Stimulated activated CD8-positive, alpha-beta memory T cell treated with anti-CD3 and anti-CD28 coated beads, Interleukin-15, amount 100 ng/mL, for 48 hours (primary cell): Measurements from ENCODE around the gene DRD4.

Experiments used
- DNase-seq, 2 donors: peaks; one replicate each; pipeline ENCODE4 v3.0.0-alpha.2; 2020; ENCODE audit warnings: low read depth in 2 of 2

The DRD4 gene

DNA sequence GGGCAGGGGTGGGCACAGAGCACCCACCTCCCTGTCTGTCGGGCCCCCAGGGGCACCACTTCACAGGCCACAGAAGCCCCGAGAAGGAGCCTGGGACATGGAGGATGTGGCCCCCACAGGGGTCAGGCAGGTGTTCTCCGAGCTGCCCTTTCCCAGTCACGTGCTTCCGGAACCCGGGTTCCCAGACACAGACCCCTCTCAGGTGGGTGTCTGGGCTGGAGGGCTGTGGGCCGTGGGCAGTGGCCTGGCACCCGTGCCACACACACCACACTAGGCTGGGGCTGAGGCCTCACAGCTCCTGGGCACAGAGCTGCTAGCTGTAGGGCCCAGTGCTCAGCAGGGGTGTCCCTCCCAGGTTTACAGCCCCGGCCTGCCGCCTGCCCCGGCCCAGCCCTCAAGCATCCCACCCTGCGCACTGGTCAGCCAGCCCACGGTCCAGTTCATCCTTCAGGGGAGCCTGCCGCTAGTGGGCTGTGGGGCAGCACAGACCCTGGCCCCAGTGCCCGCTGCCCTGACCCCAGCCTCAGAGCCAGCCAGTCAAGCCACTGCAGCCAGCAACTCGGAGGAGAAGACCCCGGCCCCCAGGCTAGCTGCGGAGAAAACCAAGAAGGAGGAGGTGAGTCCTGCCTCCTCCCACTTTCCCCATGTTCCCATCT lies 26.8 kb upstream of the DRD4 start:
- no peak for DNase-seq

DNA sequence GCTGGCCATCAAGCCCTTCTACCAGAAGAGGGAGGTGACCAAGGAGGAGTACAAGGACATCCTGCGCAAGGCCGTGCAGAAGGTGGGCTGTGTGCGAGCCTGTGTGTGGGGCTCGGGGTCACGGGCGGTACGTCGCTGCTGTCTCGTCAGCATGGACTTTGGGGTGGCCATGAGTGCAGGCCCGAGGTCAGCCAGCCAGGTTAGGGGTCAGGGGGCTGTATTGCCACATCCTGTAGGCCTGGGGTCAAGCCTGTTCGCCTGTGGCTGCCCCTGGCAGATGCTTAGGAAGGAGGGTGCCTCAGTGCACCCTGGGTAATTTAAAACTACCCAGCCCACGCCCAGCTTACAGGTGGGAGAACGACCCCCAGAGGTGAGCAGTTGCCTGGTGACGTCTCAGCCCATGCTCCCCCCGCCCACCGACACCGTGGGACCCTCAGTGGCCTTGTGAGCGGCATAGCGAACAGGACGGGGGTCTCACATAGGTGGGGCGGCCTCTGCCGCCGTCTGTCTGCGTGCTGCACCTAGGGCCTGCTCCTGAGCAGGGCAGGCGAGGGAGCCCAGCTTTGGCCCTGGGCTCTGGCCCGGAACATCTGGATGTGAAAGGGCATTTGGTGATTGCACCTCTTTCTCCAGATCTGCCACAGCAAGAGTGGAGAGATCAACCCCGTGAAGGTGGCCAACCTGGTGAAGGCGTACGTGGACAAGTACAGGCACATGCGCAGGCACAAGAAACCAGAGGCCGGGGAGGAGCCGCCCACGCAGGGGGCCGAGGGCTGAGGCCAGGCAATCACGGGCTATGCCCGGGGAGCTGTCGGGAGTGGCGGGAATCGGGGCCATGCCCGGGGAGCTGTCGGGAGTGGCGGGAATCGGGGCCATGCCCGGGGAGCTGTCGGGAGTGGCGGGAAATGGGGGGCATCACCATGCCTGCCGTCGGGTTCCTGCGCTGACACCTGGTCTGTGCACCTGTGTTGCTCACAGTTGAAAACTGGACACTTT lies 25.8 kb upstream of the DRD4 start:
- DNase-seq, result no peak

DNA sequence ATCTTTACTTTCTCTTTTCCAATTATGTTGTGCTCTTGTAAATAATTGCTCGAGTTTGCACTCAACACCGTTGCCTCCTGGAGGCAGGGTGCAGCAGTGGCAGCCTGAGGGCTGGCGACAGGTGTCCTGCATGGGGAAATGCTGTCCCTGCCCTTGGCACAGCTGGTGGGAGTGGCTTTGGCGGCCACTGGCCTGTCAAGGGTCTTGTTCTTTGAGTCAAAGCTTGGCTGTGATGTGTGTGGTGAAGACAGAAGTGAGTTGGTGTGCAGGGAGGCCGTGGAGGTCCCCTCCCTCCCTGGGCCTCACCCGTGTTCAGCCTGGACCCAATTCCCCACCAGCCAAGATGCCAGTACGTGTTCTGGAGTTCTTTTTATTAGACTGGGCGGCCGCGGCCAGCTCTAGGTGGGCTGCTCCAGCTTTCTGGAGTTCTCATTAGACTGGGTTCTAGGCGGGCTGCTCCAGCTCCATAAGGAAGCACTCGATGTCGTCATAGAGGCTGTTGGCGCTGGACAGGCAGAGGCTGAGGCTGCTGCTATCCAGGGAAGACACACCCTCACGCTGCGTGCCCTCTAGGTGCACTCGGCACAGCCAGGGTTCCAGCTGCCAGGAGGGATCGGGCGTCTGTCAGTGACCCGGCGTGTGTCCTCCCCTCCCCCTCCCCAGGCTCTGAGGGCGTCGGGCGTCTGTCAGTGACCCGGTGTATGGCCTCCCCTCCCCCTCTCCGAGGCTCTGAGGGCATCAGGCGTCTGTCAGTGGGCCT lies 24.7 kb upstream of the DRD4 start:
- DNase-seq, result no peak

DNA sequence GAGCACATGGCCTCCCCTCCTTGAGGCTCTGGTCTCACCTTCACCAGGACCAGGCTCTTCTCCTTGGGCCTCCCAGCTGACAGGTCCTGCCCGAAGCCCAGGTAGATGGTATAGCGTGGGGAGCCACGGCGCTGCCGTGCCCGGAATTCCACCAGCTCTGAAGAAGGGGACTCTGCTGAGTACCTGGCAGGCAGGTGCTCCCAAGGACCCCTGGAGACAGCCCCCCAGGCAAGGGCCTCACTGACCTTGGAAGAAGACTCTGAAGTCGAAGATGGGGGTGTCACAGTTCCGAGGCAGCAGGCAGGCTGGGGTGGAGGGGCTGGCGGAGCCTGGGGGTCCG lies 24.1 kb upstream of the DRD4 start:
- DNase-seq, result no peak

DNA sequence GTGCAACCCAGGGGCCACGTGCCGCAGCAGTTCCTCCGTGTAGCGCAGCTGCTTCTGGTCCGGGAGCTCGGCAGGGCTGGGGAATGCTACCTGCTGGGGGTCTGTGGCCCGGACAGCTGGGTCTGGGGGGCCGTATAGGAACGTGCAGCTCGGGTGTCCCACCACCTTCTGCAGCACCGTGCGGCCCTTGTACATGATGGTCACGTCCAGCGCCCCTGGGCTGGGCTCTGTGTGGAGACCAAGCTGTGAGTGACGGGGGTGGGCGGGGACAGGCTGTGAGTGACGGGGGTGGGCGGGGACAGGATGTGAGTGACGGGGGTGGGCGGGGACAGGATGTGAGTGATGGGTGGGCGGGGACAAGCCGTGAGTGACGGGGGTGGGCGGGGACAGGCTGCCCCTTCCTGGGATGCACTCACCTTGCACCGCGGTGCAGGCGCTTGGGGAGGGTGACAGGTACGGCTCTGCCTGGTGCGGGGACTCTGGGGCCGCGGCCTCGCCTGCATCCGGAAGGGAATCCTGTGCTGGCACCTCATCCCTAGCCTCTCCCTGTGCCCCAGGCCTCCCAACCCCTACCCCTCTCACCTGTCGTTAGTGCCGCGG lies 23.6 kb upstream of the DRD4 start:
- peak; percentile 62 to 70 for DNase-seq

DNA sequence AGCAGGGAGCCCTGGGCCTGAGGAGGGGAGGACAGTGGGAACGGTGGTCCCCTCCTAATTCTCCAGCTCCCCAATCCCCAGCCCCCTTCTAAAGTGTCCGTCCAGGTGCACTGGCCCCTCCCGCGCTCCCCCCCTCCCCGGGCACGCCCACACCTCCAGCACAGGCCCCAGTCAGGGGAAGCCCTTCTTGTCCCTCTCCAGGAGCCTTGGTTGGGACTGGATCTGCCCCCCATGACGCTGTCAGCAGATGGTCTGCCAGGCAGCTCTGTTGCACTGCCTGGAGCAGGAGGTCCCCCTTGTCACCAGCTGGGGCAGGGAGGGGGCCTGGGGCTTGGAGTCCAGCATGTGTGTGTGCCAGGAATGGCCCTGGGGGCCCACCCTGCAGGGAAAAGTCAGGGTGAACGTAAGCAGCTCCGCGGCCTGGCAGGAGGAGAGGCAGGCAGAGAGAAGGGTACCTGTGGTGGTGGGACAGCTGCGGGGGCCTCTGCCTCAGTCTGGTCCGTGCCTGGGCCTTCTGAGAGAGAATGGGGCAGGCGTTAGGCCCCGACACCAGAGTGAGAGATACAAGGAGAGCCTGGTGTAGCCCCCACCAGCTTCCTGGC lies 22.9 kb upstream of the DRD4 start:
- no peak for DNase-seq

DNA sequence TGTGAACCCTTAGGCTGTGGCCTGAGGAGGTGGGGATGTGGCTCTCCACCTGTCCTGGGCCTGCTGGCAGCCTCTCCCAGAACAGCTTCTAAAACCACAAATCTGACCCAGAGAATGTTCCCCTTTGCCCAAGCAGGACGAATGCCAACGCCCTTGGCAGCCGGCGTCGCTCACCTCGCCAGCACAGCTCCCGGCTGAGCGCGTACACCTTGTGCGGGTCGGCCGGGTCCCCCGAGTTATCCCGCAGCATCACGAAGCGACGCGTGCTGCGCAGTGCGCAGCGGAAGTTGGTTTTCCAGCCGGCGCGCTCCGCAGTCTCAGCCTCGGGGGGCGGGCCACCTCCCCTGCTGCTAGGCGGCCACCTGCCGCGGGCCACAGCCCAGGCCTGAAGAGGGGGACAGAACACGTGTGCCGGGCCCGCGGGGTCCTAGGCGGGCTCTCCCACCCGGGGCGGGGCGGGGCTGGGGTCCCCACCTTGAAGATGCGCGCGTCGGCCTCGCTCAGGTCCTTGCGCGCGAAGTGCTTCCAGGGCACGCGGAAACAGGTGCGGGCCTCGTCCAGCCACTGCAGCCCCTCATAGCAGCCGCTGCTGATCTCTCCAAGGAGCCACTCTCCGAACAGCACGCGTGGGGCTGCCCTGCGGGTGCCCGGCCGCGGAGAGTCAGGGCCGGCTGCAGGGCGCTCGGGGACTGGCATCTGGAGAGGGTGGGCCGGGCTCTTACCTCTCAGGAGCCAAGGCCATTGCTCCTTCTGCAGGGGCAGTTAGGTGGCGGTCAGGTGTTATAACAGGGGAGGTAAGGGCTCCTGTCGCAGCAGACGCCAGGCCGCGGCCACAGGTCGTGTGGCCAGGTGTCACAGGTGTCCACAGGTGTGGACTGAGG lies 22.2 kb upstream of the DRD4 start:
- DNase-seq, result no peak

DNA sequence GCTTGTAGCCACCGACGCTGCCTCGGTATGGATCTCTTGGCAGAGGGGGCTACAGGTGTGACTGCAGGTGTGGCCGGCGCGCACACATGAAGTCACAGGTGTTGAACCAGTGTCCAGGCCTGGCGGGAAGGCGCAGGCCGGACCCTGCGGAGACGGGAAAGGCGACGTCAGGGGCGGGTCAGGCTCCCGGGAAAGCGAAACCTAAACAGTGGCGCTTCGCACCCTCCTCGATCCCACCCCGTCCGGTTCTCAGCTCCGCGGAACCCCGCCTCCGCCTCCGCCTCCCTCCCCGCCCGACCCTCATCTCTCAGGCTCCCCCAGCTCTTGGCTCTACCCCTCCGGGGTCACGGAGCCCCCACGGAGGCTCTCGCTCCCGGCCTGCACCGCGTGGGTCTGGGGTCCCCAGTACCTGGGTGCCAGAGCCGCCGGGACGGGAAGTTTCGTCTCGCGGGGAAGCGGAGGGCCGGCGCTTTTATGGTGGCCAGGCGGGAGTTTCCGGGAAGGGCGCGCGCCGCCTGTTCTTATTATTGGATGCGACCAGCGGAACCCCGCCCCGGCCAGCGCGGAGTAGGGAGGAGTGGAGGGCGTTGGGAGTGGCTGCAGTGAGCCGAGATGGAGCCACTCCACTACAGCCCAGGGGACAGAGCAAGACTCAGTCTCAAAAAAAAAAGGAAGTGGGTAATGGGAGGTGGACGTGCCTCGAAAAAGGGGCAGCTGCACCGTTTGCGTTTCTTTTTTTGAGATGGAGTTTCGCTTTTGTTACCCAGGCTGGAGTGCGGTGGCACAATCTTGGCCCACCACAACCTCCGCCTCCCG lies 21.4 kb upstream of the DRD4 start, which contains the start of gene IRF7:
Gene IRF7, minus strand, starts transcription at position 447 of the 816 bp plus-strand sequence. CDS start 586 bp downstream, outside the sequence.
- DNase-seq, result peak; percentile 76 to 82

DNA sequence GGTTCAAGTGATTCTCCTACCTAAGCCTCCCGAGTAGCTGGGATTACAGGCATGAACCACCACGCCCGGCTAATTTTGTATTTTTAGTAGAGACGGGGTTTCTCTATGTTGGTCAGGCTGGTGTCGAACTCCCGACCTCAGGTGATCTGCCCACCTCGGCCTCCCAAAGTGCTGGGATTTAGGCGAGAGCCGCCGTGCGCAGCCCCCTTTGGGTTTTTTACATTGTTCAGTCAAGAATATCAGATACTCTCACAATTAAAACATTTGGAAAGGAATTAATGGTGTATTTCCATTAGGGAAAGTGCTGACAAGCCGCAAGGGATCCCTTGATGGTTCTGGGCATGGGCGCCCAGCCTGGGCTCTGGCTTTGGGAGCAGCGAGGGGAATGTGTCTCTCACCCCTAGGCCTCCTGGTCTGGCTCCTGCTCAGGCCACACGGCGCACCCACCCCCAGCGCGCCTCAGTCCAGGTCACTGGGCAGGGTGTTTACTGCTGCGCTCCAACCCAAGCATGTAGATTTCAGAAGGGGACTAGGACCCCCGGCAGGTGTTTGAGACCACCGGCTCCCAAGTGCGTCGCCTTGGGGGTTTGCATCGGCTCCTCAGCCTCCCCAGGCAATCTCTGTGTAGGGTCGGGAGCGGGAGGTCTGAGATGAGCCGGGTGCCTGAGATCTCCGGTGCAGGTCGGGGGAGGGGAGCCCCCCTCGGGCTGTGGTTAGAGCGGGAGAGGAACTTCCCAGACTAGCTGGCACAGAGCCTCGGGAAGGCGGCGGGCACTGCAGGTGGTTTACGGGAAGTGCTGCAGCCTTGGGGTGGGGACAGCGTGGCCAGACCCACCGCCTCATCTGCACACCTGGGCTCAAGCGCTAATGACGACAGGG lies 20.5 kb upstream of the DRD4 start:
- DNase-seq, result no peak

DNA sequence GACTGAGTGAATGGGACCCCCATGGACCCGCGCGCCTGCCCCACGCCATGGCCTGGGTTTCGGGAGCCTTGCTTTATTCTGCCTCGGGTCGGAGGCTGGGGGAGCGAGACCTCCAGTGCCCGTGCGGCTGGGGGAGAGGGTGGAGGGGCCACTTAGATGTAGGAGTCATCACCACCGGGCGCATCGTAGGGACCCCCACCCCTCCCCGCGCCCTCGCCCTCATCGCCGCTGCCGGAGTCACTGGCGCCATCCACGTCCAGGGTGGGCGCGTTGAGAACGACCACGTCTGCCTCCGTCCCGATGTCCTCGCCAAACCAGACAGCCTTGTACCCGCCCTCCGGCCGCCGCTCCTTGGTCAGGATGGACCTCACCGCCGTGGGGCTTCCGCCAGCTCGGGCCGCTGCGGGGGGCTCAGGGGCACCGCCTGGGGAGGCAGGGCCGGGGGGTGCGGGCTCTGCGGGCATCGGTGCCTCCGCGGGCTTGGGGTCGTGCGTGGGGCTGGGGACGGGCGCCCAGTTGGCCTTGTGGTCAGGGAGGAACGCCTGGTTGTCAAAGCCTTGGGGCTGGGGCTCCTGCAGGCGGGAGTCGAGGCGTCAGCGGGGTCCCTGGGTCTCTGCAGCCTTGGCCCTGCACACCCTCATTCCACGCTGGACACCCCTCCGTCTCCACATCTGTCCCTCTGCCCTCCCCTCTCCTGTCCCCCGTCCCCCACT lies 19.7 kb upstream of the DRD4 start:
- DNase-seq, result no peak

DNA sequence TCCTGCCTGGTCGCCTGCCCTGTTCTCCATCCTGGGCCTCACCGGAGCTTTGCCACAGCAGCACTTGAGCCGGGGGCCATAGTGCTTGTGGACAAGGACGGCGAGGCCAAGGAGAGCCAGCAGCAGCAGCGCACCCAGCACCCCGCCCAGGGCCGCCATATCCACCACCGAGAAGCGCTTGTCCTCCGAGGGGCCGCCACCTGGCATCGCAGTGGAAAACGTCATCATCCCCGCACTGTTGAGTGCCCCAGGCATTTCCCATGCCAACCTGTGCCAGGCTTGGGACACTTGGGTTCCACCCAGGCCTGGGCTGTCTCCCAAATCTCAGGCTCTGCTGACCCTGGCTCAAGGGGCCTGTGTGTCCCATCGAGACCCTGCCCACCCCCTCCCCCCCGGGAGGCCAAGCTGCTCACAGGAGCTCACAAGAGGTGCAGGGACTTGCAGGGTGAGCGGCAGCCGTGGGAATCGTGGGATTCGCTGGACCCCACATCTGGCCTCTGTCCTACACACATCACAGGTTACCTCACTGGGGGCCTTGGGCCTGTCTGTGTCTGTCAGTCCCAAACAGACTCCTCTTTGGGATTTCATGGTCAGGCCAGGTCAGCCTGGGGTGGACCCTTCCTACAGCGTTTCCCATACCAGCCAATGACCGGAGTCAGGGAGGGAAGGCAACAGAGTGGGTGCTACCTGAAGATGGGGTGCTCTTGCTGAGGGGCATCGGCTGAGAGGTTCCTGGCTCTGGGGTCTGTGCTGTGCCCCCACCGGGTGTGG lies 19.0 kb upstream of the DRD4 start:
- DNase-seq, result no peak

DNA sequence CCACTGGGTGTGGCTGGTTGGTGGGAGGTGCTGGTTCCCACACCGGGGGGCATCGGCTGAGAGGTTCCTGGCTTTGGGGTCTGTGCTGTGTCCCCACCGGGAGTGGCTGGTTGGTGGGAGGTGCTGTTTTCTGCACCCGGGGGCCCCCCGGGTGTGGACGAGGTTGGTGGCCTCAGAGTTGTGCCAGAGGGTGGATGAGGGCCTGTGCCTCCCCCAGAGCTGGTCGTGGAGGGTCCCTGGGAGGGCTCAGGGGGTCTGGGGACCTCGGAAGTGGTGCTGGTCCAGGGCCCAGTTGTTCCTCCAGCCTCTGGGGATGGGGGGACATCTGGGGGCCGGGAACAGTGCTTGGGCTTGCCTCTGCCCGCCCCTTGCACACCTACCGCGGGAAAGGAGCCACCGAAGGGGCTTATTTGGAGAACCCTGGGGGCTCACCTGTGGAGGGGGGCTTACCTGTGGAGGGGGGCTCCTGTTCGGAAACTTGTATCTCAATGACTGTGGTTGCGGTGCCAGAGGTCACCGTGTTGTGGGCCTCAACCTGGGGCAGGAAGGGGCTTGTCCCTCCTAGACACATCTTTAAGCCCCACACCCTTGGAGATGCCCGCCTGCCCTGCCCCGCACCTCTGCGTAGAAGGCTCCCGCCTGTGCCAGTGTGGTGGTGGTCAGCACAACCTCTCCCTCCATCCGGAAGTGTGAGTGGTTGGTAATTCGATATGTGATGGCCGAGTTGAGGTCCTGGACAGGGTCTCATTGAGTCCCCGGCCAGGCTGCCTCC lies 18.0 kb upstream of the DRD4 start:
- DNase-seq, result no peak

DNA sequence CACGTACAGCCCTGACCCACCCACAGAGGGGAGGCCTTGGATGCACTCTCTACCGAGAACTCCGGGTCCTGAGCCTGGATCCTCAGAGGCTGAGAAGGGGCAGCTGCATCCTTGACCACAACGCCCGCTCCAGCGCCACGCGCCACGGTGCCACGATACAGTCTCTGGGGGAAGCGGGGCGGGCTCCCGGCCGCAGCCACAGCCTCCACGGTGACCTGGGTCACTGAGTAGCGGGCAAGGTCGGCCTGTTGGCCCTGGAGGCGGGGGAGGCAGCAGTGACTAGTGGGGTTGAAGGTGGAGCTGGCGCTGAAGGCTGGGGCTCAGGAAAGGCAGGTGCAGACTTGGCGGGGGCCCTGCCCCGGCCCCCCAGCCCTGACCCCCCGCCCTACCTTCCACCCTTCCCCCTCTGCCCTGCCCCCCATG lies 17.4 kb upstream of the DRD4 start:
- DNase-seq, result no peak

DNA sequence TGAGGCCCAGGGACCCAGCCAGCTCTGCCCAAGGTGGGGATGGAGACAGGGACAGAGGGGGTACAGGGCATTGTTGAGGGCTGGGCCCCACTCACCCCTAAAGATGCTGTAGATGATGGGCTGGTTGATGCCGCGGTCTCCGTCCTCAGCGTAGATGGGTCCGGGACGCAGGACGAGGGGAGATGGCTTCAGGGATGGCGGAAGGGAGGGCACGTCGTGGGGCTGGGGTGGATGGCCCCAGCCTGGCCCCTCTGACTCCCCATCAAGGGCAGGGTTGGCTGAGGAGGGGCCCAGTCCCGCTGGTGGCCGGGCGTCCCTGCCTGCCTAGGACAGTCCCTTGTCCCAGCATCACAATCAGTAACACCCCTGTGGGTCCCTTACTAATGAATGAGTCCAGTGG lies 16.9 kb upstream of the DRD4 start:
- no peak for DNase-seq

DNA sequence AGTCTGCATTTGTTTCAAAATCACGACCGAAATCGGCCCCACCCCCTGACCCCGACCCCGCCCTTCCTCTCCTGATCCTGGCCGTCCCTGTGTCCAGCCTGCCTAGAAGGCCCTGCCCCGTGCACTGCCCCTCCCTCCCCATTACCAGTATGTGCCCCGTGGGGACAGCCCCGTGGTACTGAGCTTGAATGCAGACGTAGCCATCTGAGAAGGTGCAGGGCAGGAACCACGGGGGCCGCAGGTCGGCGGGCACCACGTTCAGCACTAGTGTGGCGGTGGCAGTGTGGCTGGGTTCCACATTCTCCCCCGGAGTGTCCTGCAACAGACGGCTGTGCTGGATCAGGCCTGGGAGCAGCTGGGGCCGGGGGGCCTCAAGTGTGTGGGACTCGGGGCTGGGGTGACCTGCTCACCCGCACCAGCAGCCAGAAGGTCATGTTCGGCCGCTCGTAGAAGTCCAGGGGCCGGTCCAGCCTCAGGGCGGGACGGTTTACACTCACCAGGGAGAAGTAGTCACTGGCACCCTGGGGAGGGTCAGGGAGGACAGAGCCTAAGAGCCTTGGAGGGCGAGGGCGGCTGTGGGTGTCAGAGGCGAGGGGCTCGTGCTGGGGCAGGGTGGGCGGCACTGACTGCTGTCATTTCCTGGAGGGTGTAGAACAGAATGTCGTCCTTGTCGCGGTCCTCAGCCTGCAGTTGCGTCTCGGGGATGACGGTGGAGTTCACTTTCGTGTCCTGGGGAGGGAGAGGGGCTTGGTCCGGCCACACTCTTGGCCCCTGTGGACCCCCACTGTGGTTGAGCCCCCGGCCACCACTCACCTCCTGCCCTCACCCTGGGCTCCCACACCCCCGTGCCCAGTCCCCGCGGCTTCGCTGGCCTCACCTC lies 15.9 kb upstream of the DRD4 start:
- DNase-seq, result no peak
